Measurements from ENCODE around the gene MKNK2.

DNA sequence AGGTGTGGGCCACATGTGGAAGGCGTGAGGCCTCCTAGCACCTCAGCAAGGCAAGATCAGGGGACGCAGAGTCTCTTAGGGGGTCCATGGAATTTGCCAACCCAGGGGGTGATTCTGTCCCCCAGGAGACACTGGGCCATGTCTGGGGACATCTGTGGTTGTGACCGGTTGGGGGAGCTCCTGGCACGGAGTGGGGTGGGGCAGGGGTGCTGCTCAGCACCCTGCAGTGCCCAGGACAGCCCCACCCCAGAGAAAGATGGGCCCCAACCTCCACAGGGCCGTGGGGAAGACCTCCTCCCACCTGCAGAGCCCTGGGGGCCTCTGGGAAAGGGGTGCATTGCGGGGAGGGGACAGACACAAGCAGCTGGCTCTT is 4.0 kb downstream of the MKNK2 start:
- TF ChIP-seq, protein P1, sequence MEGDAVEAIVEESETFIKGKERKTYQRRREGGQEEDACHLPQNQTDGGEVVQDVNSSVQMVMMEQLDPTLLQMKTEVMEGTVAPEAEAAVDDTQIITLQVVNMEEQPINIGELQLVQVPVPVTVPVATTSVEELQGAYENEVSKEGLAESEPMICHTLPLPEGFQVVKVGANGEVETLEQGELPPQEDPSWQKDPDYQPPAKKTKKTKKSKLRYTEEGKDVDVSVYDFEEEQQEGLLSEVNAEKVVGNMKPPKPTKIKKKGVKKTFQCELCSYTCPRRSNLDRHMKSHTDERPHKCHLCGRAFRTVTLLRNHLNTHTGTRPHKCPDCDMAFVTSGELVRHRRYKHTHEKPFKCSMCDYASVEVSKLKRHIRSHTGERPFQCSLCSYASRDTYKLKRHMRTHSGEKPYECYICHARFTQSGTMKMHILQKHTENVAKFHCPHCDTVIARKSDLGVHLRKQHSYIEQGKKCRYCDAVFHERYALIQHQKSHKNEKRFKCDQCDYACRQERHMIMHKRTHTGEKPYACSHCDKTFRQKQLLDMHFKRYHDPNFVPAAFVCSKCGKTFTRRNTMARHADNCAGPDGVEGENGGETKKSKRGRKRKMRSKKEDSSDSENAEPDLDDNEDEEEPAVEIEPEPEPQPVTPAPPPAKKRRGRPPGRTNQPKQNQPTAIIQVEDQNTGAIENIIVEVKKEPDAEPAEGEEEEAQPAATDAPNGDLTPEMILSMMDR (IDR thresholded peaks at IDR 0.05; ENCODE audit: extremely low read depth in 1 of 2, insufficient read depth in 1 of 2, low read depth in 1 of 2, low read length in 2 of 2): no peak
- TF ChIP-seq JUN (IDR thresholded peaks at IDR 0.05; ENCODE audit: borderline replicate concordance, insufficient read depth, insufficient read length, low read depth) (no peak), EZH2 (IDR thresholded peaks at IDR 0.05; ENCODE audit: borderline replicate concordance, low read depth, low read length, severe bottlenecking) (no peak), POLR2A (IDR thresholded peaks at IDR 0.05; ENCODE audit: low read depth, low read length) (no peak), POLR2AphosphoS5 (IDR thresholded peaks at IDR 0.05; ENCODE audit: insufficient read depth, low read depth, low read length) (no peak)
- TF ChIP-seq, protein P2, sequence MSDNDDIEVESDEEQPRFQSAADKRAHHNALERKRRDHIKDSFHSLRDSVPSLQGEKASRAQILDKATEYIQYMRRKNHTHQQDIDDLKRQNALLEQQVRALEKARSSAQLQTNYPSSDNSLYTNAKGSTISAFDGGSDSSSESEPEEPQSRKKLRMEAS (IDR thresholded peaks at IDR 0.05; ENCODE audit: insufficient read depth, insufficient read length): no peak

Data from endothelial cell of umbilical vein (primary cell).